WTC11 (cell line): Measurements from ENCODE around the gene ADAM12. TPM values are rescaled to one million over a fixed set of nuclear protein-coding genes. Genes with fewer than 3 reads are reported as not detected.

Experiments used
- ATAC-seq: fragments of 200-7000 bp; cut with Tn5 transposase; 2 replicates; pipeline ENCODE4 v1.10.0; 2021; ENCODE audit warnings: mild to moderate bottlenecking, moderate library complexity
- CTCF ChIA-PET: fragments of 300-600 bp; sonication (Branson Sonifier 250); formaldehyde crosslinking; loops from one replicate; lab custom pipeline; 2021; ENCODE audit warnings: antibody characterized with exemption; lab: Charles Lee
- POLR2A ChIA-PET: fragments of 350-600 bp; sonication (Branson Sonifier 250); formaldehyde crosslinking; loops from one replicate; lab custom pipeline; 2021; ENCODE audit warnings: antibody characterized with exemption; lab: Charles Lee
- DNase-seq: peaks from one replicate; pipeline ENCODE4 v3.0.0; 2021; ENCODE audit warnings: low spot score
- H3K27ac Mint-ChIP-seq: 2 replicates; pipeline ENCODE4 v1.8.0; 2021; ENCODE audit warnings: mixed read lengths
- H3K27me3 Mint-ChIP-seq: 2 replicates; pipeline ENCODE4 v1.8.0; 2021; ENCODE audit warnings: low read depth, mild to moderate bottlenecking, moderate library complexity, mixed read lengths
- H3K36me3 Mint-ChIP-seq: 2 replicates; pipeline ENCODE4 v1.8.0; 2021; ENCODE audit warnings: mixed read lengths
- H3K4me1 Mint-ChIP-seq: 2 replicates; pipeline ENCODE4 v1.8.0; 2022; ENCODE audit warnings: mixed read lengths
- H3K4me3 Mint-ChIP-seq: 2 replicates; pipeline ENCODE4 v1.8.0; 2021; ENCODE audit warnings: mild to moderate bottlenecking, moderate library complexity, mixed read lengths
- H3K9me3 Mint-ChIP-seq: 2 replicates; pipeline ENCODE4 v1.8.0; 2021; ENCODE audit warnings: mixed read lengths
- ARID4B ChIP-seq: sonication (generic); formaldehyde crosslinking; IDR thresholded peaks from 2 replicates; pipeline ENCODE4 v1.8.0; 2023; ENCODE audit warnings: missing genetic modification reagents, mild to moderate bottlenecking, borderline replicate concordance
- CBFB ChIP-seq: sonication (generic); formaldehyde crosslinking; IDR thresholded peaks from 2 replicates; pipeline ENCODE4 v1.8.1; 2022; ENCODE audit warnings: mild to moderate bottlenecking, low read depth, missing genetic modification reagents
- CDX4 ChIP-seq: fragments of 250-450 bp; sonication (Bioruptor Pico); IDR thresholded peaks from 2 replicates; pipeline ENCODE4 v1.9.0; 2021; ENCODE audit warnings: moderate library complexity, mild to moderate bottlenecking, inconsistent platforms, borderline replicate concordance
- FOXK1 ChIP-seq: sonication (generic); formaldehyde crosslinking; IDR thresholded peaks from 2 replicates; pipeline ENCODE4 v1.8.0; 2022; ENCODE audit warnings: mild to moderate bottlenecking, moderate library complexity, missing genetic modification reagents
- SP1 ChIP-seq: sonication (generic); formaldehyde crosslinking; conservative IDR thresholded peaks from 2 replicates; pipeline ENCODE4 v1.8.1; 2022; ENCODE audit warnings: missing genetic modification reagents
- STAT6 ChIP-seq: sonication (generic); formaldehyde crosslinking; conservative IDR thresholded peaks from 2 replicates; pipeline ENCODE4 v1.8.1; 2023; ENCODE audit warnings: mild to moderate bottlenecking, low read depth, missing genetic modification reagents, moderate library complexity
- TCF7 ChIP-seq: sonication (generic); formaldehyde crosslinking; IDR thresholded peaks from 2 replicates; pipeline ENCODE4 v1.8.0; 2022; ENCODE audit warnings: mild to moderate bottlenecking, low read depth, missing genetic modification reagents, moderate library complexity
- ZNF219 ChIP-seq: sonication (generic); formaldehyde crosslinking; IDR thresholded peaks from 2 replicates; pipeline ENCODE4 v1.8.0; 2023; ENCODE audit warnings: missing genetic modification reagents, mild to moderate bottlenecking, borderline replicate concordance
- ZNF512 ChIP-seq: sonication (generic); formaldehyde crosslinking; IDR thresholded peaks from 2 replicates; pipeline ENCODE4 v1.8.1; 2022; ENCODE audit warnings: missing genetic modification reagents, borderline replicate concordance
- total RNA-seq: library from RNA; stranded (reverse); gene quantifications from 3 replicates; pipeline ENCODE4 v1.2.3, GENCODE V29; 2021
- TF ChIP-seq, protein P1 (sequence below): sonication (generic); formaldehyde crosslinking; IDR thresholded peaks from 2 replicates; pipeline ENCODE4 v1.8.1; 2022; ENCODE audit warnings: low read depth, missing genetic modification reagents, borderline replicate concordance
- TF ChIP-seq, protein P2 (sequence below): fragments of 200-600 bp; IDR thresholded peaks from 2 replicates; pipeline ENCODE4 v1.8.0; 2022; ENCODE audit warnings: antibody characterized with exemption
- TF ChIP-seq, protein P3 (sequence below): fragments of 250-450 bp; sonication (Bioruptor Pico); IDR thresholded peaks from 2 replicates; pipeline ENCODE4 v1.9.0; 2021; ENCODE audit warnings: mild to moderate bottlenecking, borderline replicate concordance

Gene ADAM12
- total RNA-seq, 1 experiment from 2014 or later = 0.22 TPM

DNA sequence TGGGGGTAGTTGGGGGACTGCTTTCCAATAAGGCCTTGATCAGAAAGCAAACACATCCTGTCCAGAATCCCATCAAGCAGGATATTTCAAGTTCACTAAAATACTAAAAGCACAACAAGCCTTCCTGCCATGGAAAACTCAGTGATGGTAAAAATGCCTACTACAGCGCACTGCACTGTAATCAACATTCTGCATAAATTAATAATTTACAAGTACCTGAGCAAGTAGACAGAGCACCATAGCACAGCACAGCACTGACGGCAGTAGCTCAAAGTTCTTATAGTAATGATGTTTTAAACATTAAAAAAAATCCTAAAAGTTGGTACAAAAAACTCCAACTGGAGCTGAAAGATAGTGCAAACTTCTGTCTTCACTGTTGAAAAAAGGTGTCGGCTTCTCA, 371.4 kb downstream of the ADAM12 start (continued):
- TF ChIP-seq ARID4B (CRISPR knock-in tag) (no peak), ZNF512 (CRISPR knock-in tag) (no peak), STAT6 (no peak)
- TF ChIP-seq, protein P1, sequence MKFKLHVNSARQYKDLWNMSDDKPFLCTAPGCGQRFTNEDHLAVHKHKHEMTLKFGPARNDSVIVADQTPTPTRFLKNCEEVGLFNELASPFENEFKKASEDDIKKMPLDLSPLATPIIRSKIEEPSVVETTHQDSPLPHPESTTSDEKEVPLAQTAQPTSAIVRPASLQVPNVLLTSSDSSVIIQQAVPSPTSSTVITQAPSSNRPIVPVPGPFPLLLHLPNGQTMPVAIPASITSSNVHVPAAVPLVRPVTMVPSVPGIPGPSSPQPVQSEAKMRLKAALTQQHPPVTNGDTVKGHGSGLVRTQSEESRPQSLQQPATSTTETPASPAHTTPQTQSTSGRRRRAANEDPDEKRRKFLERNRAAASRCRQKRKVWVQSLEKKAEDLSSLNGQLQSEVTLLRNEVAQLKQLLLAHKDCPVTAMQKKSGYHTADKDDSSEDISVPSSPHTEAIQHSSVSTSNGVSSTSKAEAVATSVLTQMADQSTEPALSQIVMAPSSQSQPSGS (CRISPR knock-in tag) = no peak

DNA sequence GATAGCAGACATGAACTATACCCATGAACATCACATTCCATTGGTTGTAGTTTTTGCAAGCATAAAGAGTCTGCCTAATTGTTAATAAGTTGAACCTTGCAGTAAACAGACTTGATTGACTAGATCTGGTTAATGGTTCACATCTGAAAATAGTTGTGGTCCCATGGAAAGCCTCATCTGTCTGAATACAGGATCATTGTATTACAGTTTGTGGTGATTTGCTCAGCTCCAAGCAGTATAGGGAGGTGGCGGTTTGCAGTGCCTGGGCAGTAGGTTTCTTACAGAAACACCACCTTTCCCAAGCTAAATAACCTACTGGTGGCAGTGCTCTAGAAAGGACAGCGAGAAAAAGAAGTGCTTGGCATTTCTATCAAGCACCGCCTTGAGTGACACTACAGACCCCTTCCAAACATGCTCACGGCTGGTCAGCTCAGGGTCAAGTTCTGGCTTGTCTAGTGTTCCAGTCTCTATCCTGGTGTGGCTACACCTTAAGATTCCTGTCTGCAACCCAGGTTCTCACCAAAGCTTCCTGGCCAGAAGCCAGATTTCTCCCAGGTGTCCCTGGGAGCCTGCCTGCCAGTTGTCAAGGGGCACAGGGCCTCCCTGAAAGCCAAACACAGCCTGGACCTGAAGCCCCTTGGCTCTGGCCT, 372.0 kb downstream of the ADAM12 start:
- TF ChIP-seq FOXK1 (CRISPR knock-in tag) (no peak), ZNF219 (no peak), CBFB (no peak), TCF7 (CRISPR knock-in tag) (no peak), CDX4 (no peak), SP1 (CRISPR knock-in tag) (no peak)
- TF ChIP-seq, protein P2, sequence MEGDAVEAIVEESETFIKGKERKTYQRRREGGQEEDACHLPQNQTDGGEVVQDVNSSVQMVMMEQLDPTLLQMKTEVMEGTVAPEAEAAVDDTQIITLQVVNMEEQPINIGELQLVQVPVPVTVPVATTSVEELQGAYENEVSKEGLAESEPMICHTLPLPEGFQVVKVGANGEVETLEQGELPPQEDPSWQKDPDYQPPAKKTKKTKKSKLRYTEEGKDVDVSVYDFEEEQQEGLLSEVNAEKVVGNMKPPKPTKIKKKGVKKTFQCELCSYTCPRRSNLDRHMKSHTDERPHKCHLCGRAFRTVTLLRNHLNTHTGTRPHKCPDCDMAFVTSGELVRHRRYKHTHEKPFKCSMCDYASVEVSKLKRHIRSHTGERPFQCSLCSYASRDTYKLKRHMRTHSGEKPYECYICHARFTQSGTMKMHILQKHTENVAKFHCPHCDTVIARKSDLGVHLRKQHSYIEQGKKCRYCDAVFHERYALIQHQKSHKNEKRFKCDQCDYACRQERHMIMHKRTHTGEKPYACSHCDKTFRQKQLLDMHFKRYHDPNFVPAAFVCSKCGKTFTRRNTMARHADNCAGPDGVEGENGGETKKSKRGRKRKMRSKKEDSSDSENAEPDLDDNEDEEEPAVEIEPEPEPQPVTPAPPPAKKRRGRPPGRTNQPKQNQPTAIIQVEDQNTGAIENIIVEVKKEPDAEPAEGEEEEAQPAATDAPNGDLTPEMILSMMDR = no peak
- TF ChIP-seq, protein P3, sequence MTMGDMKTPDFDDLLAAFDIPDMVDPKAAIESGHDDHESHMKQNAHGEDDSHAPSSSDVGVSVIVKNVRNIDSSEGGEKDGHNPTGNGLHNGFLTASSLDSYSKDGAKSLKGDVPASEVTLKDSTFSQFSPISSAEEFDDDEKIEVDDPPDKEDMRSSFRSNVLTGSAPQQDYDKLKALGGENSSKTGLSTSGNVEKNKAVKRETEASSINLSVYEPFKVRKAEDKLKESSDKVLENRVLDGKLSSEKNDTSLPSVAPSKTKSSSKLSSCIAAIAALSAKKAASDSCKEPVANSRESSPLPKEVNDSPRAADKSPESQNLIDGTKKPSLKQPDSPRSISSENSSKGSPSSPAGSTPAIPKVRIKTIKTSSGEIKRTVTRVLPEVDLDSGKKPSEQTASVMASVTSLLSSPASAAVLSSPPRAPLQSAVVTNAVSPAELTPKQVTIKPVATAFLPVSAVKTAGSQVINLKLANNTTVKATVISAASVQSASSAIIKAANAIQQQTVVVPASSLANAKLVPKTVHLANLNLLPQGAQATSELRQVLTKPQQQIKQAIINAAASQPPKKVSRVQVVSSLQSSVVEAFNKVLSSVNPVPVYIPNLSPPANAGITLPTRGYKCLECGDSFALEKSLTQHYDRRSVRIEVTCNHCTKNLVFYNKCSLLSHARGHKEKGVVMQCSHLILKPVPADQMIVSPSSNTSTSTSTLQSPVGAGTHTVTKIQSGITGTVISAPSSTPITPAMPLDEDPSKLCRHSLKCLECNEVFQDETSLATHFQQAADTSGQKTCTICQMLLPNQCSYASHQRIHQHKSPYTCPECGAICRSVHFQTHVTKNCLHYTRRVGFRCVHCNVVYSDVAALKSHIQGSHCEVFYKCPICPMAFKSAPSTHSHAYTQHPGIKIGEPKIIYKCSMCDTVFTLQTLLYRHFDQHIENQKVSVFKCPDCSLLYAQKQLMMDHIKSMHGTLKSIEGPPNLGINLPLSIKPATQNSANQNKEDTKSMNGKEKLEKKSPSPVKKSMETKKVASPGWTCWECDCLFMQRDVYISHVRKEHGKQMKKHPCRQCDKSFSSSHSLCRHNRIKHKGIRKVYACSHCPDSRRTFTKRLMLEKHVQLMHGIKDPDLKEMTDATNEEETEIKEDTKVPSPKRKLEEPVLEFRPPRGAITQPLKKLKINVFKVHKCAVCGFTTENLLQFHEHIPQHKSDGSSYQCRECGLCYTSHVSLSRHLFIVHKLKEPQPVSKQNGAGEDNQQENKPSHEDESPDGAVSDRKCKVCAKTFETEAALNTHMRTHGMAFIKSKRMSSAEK = no peak
- POLR2A ChIA-PET = no interaction called here
- no peak overlapping the region for H3K4me3 Mint-ChIP-seq
- H3K27me3 Mint-ChIP-seq = no peaks in the 10 kb centered on the region
- H3K9me3 Mint-ChIP-seq = no peaks in the 10 kb centered on the region
- ATAC-seq (no peak), DNase-seq (no peak)
- peaks cover 2% of the 10 kb centered on the region; the same call in 1 of the 2 replicates for H3K4me1 Mint-ChIP-seq
- no peaks in the 10 kb centered on the region for H3K36me3 Mint-ChIP-seq
- CTCF ChIA-PET = interaction anchor here (2.4 kb wide), 1 partner anchor 82 kb away, joined by 6 read pairs; no protein-coding TSS in a partner anchor
- H3K27ac Mint-ChIP-seq = no peak overlapping the region
